Kidney glomerular epithelial cell (primary cell): ENCODE results near the gene CTRL.
"Not testable (repeated sequence)": the region's sequence is repeated elsewhere in the genome, so short reads cannot be mapped to it uniquely, and the experiment has no call there.

Experiments
- DNase-seq: peaks from one replicate; lab custom pipeline; 2025; lab: John Stamatoyannopoulos, UW

Gene CTRL

GRCh38 chr16:67941469-67942199 is 10.0 kb upstream of the CTRL start:
- DNase-seq: no peak

- no peak for DNase-seq
Measured at GRCh38 chr16:67940446-67941089, 8.9 kb upstream of the CTRL start.

- DNase-seq: no peak
Measured at GRCh38 chr16:67939507-67940445, 8.1 kb upstream of the CTRL start.

- not testable (repeated sequence) for DNase-seq
Measured at GRCh38 chr16:67937713-67938112, 6.1 kb upstream of the CTRL start.

- DNase-seq: peak; percentile 40
Measured at GRCh38 chr16:67936880-67937605, 5.4 kb upstream of the CTRL start.

- peak; percentile 42 for DNase-seq
Measured at GRCh38 chr16:67936124-67936879, 4.6 kb upstream of the CTRL start, which contains the start of gene PSMB10. Gene PSMB10 (minus strand): TSS chr16:67936850. CDS start chr16:67936749, 101 bp downstream.

- DNase-seq: peak; percentile 96
Measured at GRCh38 chr16:67935402-67936123, 3.9 kb upstream of the CTRL start.

GRCh38 chr16:67935101-67935401 is 3.4 kb upstream of the CTRL start:
- no peak for DNase-seq

- DNase-seq: no peak
Measured at GRCh38 chr16:67934306-67935100, 2.8 kb upstream of the CTRL start.

- DNase-seq: no peak
Measured at GRCh38 chr16:67933805-67934204, 2.1 kb upstream of the CTRL start.

GRCh38 chr16:67932462-67932840 is 789 bp upstream of the CTRL start:
- DNase-seq: no peak

- DNase-seq: no peak
Measured at GRCh38 chr16:67930678-67931211, 917 bp downstream of the CTRL start.

GRCh38 chr16:67930191-67930590 is 1.5 kb downstream of the CTRL start:
- no peak for DNase-seq

- peak; percentile 53 for DNase-seq
Measured at GRCh38 chr16:67928561-67929364, 2.9 kb downstream of the CTRL start.

GRCh38 chr16:67928147-67928546 is 3.5 kb downstream of the CTRL start:
- DNase-seq: no peak

- DNase-seq: no peak
Measured at GRCh38 chr16:67927131-67927941, 4.3 kb downstream of the CTRL start.

GRCh38 chr16:67926181-67926750 is 5.4 kb downstream of the CTRL start:
- no peak for DNase-seq
